DND-41 (cell line): ENCODE results near the gene OPRL1.

Source experiments
- CTCF ChIP-seq: IDR thresholded peaks from 2 replicates; pipeline ENCODE4 v1.5.1; 2012; ENCODE audit warnings: borderline replicate concordance, low read length, moderate library complexity, mild to moderate bottlenecking; ENCODE audit not compliant: poor library complexity, severe bottlenecking; ENCODE audit errors: extremely low read depth
- EZH2 ChIP-seq: IDR thresholded peaks from 3 replicates; pipeline ENCODE4 v1.6.1; 2012; ENCODE audit warnings: borderline replicate concordance, low read depth, mild to moderate bottlenecking, moderate library complexity, low read length, inconsistent platforms; ENCODE audit not compliant: severe bottlenecking

GRCh38 chr20:64057628-64058498 is 22.0 kb upstream of the OPRL1 start:
- TF ChIP-seq CTCF, result peak; percentile 96
- no peak for TF ChIP-seq EZH2
